HCT116 (cell line): ENCODE results near the gene NHSL2. TPM values are rescaled to one million over a fixed set of nuclear protein-coding genes. Genes with fewer than 3 reads are reported as not detected.

Experiments used
- ATAC-seq: fragments of 200-7000 bp; cut with Tn5 transposase; 2 replicates; pipeline ENCODE4 v1.9.1; 2020; ENCODE audit warnings: mild to moderate bottlenecking, moderate library complexity
- BruUV-seq: library from RNA; stranded (reverse); fragments of 400-500 nt; replicated peaks from 2 replicates; lab custom pipeline; 2021; lab: Mats Ljungman, UMichigan
- CTCF ChIA-PET: fragments of 300-600 bp; sonication (Branson Sonifier 250); formaldehyde crosslinking; loops from one replicate; lab custom pipeline; 2021; ENCODE audit warnings: antibody characterized with exemption; lab: Charles Lee
- POLR2A ChIA-PET: fragments of 300-600, 350-600 bp; sonication (Branson Sonifier 250); formaldehyde crosslinking; loops from one replicate; lab custom pipeline; 2021; ENCODE audit warnings: antibody characterized with exemption; lab: Charles Lee
- RAD21 ChIA-PET, 2 experiments: fragments of 300-600 bp; sonication (Branson Sonifier 250); formaldehyde crosslinking; loops; one replicate each; lab custom pipeline; 2023; ENCODE audit warnings: low total read pairs in 2 of 2; ENCODE audit not compliant: uncharacterized antibody in 2 of 2, unreplicated experiment in 2 of 2, low non-redundant PET in 1 of 2; lab: Charles Lee
- DNase-seq: peaks from one replicate; pipeline ENCODE4 v3.0.0-alpha.2; 2010; ENCODE audit warnings: low read depth, low spot score
- H2AFZ ChIP-seq: fragments of 200-600 bp; shearing (Covaris generic), sonication (generic); 2 replicates; pipeline ENCODE4 v1.6.1; 2017; ENCODE audit warnings: low read depth, mixed run types, mixed read lengths, antibody characterized with exemption, low read length; ENCODE audit not compliant: poor library complexity, severe bottlenecking
- H3K27ac ChIP-seq: 2 replicates; pipeline ENCODE4 v1.5.1; 2012; ENCODE audit warnings: low read depth, low read length
- H3K27me3 ChIP-seq: fragments of 200-600 bp; sonication (generic); 2 replicates; pipeline ENCODE4 v1.6.1; 2016; ENCODE audit warnings: mixed run types, low read length, mixed read lengths; ENCODE audit not compliant: insufficient read depth
- H3K36me3 ChIP-seq, 2 experiments: fragments of 200-500 bp in 1 of 2; fragments of 200-600 bp in 1 of 2; sonication (Bioruptor generic) in 1 of 2; sonication (generic) in 1 of 2; 2 replicates each; pipeline versions ENCODE4 v1.5.1 to v1.6.1; 2014 to 2016; ENCODE audit warnings: low read length in 2 of 2, inconsistent platforms in 1 of 2, mixed read lengths in 1 of 2, mixed run types in 1 of 2; ENCODE audit not compliant: insufficient read depth in 2 of 2, control insufficient read depth in 1 of 2
- H3K4me1 ChIP-seq, 2 experiments: fragments of 200-600 bp in 1 of 2; sonication (generic) in 1 of 2; 2 replicates each; pipeline versions ENCODE4 v1.5.1 to v1.6.1; 2012 to 2017; ENCODE audit warnings: low read length in 2 of 2, inconsistent platforms in 1 of 2, mild to moderate bottlenecking in 1 of 2, mixed read lengths in 1 of 2, mixed run types in 1 of 2, moderate library complexity in 1 of 2; ENCODE audit not compliant: insufficient read depth in 2 of 2, control insufficient read depth in 1 of 2
- H3K4me2 ChIP-seq: fragments of 200-600 bp; sonication (generic); 2 replicates; pipeline ENCODE4 v1.6.1; 2017; ENCODE audit warnings: mixed run types, low read length, mixed read lengths
- H3K4me3 ChIP-seq, 2 experiments: fragments of 200-600 bp in 1 of 2; sonication (generic) in 1 of 2; replicated peaks in 1 of 2; 2 replicates each; pipeline ENCODE4 v1.5.1; 2011 to 2016; ENCODE audit warnings: low read length in 2 of 2, control low read depth in 1 of 2, low read depth in 1 of 2, mild to moderate bottlenecking in 1 of 2, mixed read lengths in 1 of 2, mixed run types in 1 of 2
- H3K79me2 ChIP-seq: fragments of 200-600 bp; sonication (generic); 2 replicates; pipeline ENCODE4 v1.6.1; 2017; ENCODE audit warnings: mild to moderate bottlenecking, mixed run types, low read length, moderate library complexity, mixed read lengths; ENCODE audit not compliant: insufficient read depth
- H3K9ac ChIP-seq: fragments of 200-600 bp; sonication (generic); 2 replicates; pipeline ENCODE4 v1.6.1; 2016; ENCODE audit warnings: low read length, mixed read lengths
- H3K9me2 ChIP-seq: fragments of 200-600 bp; sonication (generic), shearing (Covaris generic); 2 replicates; pipeline ENCODE4 v1.6.1; 2017; ENCODE audit warnings: mixed run types, mild to moderate bottlenecking, moderate library complexity; ENCODE audit not compliant: insufficient read depth
- H3K9me3 ChIP-seq, 2 experiments: fragments of 200-500 bp in 1 of 2; fragments of 200-600 bp in 1 of 2; sonication (Bioruptor generic) in 1 of 2; sonication (generic) in 1 of 2; 2 replicates each; pipeline ENCODE4 v1.6.1; 2014 to 2017; ENCODE audit warnings: low read length in 2 of 2, mixed read lengths in 2 of 2, inconsistent platforms in 1 of 2, low read depth in 1 of 2, mild to moderate bottlenecking in 1 of 2, mixed run types in 1 of 2, moderate library complexity in 1 of 2; ENCODE audit not compliant: control insufficient read depth in 1 of 2, insufficient read depth in 1 of 2
- H4K20me1 ChIP-seq: fragments of 200-600 bp; sonication (generic), shearing (Covaris generic); 2 replicates; pipeline ENCODE4 v1.6.1; 2017; ENCODE audit warnings: mixed run types, mild to moderate bottlenecking, moderate library complexity; ENCODE audit not compliant: insufficient read depth
- CBX3 ChIP-seq: IDR thresholded peaks from 2 replicates; pipeline ENCODE4 v1.6.1; 2012; ENCODE audit warnings: low read depth
- CEBPB ChIP-seq: IDR thresholded peaks from 2 replicates; pipeline ENCODE4 v1.6.1; 2012; ENCODE audit warnings: low read depth
- JUND ChIP-seq: IDR thresholded peaks from 2 replicates; pipeline ENCODE4 v1.6.1; 2012
- POLR2A ChIP-seq: IDR thresholded peaks from 2 replicates; pipeline ENCODE4 v1.7.0; 2011; ENCODE audit warnings: borderline replicate concordance; ENCODE audit not compliant: insufficient read depth, insufficient read length; ENCODE audit errors: extremely low read depth
- POLR2AphosphoS5 ChIP-seq: IDR thresholded peaks from 2 replicates; pipeline ENCODE4 v1.6.1; 2011; ENCODE audit warnings: mild to moderate bottlenecking, low read depth, low read length, moderate library complexity
- SP1 ChIP-seq: IDR thresholded peaks from 2 replicates; pipeline ENCODE4 v1.6.1; 2012; ENCODE audit warnings: low read depth
- SRF ChIP-seq: IDR thresholded peaks from 2 replicates; pipeline ENCODE4 v1.6.1; 2012; ENCODE audit warnings: low read depth
- intact Hi-C: fragments of 100-400 bp; cut with micrococcal nuclease; formaldehyde crosslinking; loops from 2 replicates; pipeline ENCODE4 v1.10.0; 2022
- total RNA-seq: library from RNA; stranded (reverse); gene quantifications from one replicate; pipeline ENCODE4 v1.2.1, GENCODE V29; 2021; ENCODE audit not compliant: unreplicated experiment
- TF ChIP-seq, protein P1 (sequence below): IDR thresholded peaks from 2 replicates; pipeline ENCODE4 v1.6.1; 2012; ENCODE audit warnings: low read depth
- TF ChIP-seq, protein P2 (sequence below): IDR thresholded peaks from 2 replicates; pipeline ENCODE4 v1.6.1; 2012

NHSL2 gene
- total RNA-seq, 1 experiment from 2014 or later: 0.22 TPM

DNA sequence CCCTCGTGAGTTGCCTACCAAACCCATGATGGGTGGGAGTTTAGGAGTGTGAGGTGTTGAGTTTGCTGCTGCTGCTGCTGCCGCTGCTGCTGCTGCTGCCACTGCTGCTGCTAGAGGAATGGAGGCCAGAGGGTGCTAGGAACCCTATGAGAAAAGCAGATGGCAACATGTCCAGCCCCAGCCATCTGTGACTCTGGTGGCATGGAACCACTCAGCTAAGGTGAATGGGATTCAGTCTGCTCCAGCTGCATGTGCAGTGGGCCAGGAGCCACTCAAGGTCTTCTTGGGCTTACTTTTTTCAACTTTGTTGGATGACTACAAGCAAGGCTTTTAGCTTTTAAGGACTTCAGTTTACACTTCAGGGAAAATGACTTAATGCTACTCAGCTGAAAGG is 117.3 kb downstream of the NHSL2 start:
- H3K4me1 ChIP-seq: peaks cover 12 to 18% of the 10 kb centered on the region in 2 experiments
- CTCF ChIA-PET: interaction anchor here (4.2 kb wide), 1 partner anchor 9 kb away, joined by 21 read pairs; no protein-coding TSS in a partner anchor
- H4K20me1 ChIP-seq: no peaks in the 10 kb centered on the region
- H3K4me3 ChIP-seq: no peak overlapping the region
- intact Hi-C loops: no loop called here
- no peaks in the 10 kb centered on the region for H3K36me3 ChIP-seq
- H3K27me3 ChIP-seq: no peaks in the 10 kb centered on the region
- no peak overlapping the region for H2AFZ ChIP-seq
- BruUV-seq: no TSS peak
- RAD21 ChIA-PET: no interaction called here
- ATAC-seq (no peak), DNase-seq (no peak)
- H3K4me2 ChIP-seq: no peak overlapping the region
- no peak overlapping the region for H3K27ac ChIP-seq
- no peaks in the 10 kb centered on the region for H3K9me2 ChIP-seq
- no peaks in the 10 kb centered on the region for H3K9me3 ChIP-seq
- no peaks in the 10 kb centered on the region for H3K79me2 ChIP-seq
- TF ChIP-seq, protein P1, sequence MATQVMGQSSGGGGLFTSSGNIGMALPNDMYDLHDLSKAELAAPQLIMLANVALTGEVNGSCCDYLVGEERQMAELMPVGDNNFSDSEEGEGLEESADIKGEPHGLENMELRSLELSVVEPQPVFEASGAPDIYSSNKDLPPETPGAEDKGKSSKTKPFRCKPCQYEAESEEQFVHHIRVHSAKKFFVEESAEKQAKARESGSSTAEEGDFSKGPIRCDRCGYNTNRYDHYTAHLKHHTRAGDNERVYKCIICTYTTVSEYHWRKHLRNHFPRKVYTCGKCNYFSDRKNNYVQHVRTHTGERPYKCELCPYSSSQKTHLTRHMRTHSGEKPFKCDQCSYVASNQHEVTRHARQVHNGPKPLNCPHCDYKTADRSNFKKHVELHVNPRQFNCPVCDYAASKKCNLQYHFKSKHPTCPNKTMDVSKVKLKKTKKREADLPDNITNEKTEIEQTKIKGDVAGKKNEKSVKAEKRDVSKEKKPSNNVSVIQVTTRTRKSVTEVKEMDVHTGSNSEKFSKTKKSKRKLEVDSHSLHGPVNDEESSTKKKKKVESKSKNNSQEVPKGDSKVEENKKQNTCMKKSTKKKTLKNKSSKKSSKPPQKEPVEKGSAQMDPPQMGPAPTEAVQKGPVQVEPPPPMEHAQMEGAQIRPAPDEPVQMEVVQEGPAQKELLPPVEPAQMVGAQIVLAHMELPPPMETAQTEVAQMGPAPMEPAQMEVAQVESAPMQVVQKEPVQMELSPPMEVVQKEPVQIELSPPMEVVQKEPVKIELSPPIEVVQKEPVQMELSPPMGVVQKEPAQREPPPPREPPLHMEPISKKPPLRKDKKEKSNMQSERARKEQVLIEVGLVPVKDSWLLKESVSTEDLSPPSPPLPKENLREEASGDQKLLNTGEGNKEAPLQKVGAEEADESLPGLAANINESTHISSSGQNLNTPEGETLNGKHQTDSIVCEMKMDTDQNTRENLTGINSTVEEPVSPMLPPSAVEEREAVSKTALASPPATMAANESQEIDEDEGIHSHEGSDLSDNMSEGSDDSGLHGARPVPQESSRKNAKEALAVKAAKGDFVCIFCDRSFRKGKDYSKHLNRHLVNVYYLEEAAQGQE: no peak
- no peak for TF ChIP-seq SP1
- no peak for TF ChIP-seq CBX3
- no peak for TF ChIP-seq POLR2A
- TF ChIP-seq, protein P2, sequence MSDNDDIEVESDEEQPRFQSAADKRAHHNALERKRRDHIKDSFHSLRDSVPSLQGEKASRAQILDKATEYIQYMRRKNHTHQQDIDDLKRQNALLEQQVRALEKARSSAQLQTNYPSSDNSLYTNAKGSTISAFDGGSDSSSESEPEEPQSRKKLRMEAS: no peak
- TF ChIP-seq CEBPB: no peak
- TF ChIP-seq POLR2AphosphoS5: no peak
- TF ChIP-seq SRF: no peak
- TF ChIP-seq JUND: no peak
- H3K9ac ChIP-seq: no peak overlapping the region
- POLR2A ChIA-PET: no interaction called here
